GM23248 (cell line): ENCODE measurements around the gene HOXA11.

ENCODE experiments used
- EZH2 ChIP-seq: fragments of 200-600 bp; sonication (generic); IDR thresholded peaks from 2 replicates; pipeline ENCODE4 v1.6.1; 2018; ENCODE audit warnings: antibody characterized with exemption, mild to moderate bottlenecking; ENCODE audit not compliant: insufficient read depth, poor library complexity, severe bottlenecking
- EZH2phosphoT487 ChIP-seq: fragments of 200-600 bp; sonication (generic); IDR thresholded peaks from 2 replicates; pipeline ENCODE4 v1.6.1; 2018; ENCODE audit warnings: antibody characterized with exemption, moderate library complexity, mild to moderate bottlenecking, low read depth; ENCODE audit not compliant: insufficient read depth

- TF ChIP-seq EZH2 (no peak), EZH2phosphoT487 (peak; percentile 66; the same call in 1 of the 2 replicates)
Observed at GRCh38 chr7:27171637-27172314, 13.3 kb downstream of the HOXA11 start.
